CD4-positive, alpha-beta T cell treated with Interleukin-21 for 1 hour (primary cell): ENCODE data around the gene PRKCE.
A peak's percentile ranks its signal among the peaks of the same experiment; 100 is the strongest.

Experiments
- DNase-seq: peaks from one replicate; pipeline ENCODE4 v3.0.0-alpha.2; 2020

Gene PRKCE

DNA sequence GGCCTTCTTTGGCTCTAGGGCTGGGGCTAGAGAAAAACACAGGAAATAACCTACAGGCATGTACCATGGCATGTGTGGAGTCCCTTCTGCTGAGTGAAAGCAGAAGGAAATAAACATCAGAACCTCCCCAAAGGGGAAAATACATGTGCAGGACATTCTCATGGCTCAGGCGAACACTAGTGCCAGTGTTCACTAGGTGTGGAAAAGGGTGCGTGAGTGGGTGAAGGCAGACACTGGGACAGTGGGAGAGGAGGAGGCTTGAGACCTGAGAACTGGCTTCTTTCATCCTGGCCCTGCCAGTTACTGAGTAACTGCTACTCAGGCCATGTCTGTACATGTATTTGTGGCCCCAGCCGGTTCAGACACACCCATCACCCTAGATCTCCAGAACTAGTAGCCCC is 268.2 kb downstream of the PRKCE start:
- no peak for DNase-seq

DNA sequence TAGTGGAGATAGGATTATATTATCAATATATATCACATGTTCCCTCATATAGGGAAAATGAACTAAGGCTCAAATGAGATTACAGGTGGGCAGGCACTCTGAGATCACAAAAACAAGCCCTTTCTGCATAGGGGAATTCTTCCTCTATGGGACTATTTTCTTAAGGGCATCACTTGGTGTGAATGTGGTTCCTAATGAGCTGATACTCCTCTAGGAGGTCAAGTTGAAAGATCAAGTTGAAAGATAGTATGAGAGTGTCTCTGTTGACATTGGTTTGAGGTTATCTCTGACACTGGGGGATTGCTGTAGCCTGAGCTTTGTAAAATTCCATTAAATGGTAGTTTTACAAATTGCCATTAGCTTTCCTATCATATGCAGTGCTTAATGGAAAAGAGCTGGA is 270.4 kb downstream of the PRKCE start:
- DNase-seq, result no peak

- DNase-seq, result no peak
These were observed 271.1 kb downstream of the PRKCE start for GRCh38 chr2:45922577-45922988.

DNA sequence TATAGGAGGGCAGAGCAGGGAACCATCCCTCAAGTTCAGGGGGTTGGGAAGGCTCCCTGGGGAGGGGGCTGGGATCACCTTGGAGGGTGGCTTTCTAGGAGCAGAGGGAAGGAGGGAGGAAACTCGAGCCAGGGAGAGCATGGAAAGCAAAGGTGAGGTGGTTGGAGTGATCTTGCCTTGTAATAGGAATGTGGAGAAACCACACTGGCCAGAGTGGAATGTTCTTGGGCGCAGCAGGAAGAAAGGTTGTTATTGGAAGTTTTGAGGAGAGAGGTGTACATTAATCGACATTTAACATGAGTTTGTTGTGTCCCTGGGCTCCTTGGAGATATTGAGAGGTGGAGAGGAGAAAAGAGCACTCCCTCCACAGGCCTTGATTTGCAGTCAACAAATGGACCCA is 272.2 kb downstream of the PRKCE start:
- no peak for DNase-seq

GRCh38 chr2:45925026-45925425 is 273.6 kb downstream of the PRKCE start:
- no peak for DNase-seq

- DNase-seq, result no peak
These were observed 274.3 kb downstream of the PRKCE start for GRCh38 chr2:45925636-45926366.

DNA sequence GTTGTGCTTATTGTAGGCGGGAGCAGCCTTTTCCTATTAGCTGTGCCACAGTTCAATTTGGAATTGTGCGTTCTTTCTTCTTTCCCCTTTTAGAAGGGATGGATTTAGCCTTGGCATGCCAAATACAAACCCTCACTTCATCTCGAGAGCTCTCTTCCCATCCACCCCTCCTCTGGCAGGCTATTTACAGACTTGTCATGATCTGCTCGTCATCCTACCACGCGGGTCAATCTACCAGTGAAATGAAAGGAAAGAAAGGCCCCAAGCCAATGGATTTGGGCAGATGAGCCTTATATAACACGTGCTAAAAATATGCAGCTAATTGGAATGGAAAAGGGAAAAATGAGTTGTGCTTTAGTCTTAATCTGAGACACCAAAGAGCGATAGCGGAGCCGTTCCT is 277.5 kb downstream of the PRKCE start:
- DNase-seq, result no peak

GRCh38 chr2:45929674-45930395 is 278.4 kb downstream of the PRKCE start:
- DNase-seq, result no peak

- no peak for DNase-seq
These were observed 278.9 kb downstream of the PRKCE start for GRCh38 chr2:45930396-45930792.

GRCh38 chr2:45932278-45932975 is 281.0 kb downstream of the PRKCE start:
- no peak for DNase-seq

- DNase-seq, result peak; percentile 41
These were observed 284.5 kb downstream of the PRKCE start for GRCh38 chr2:45935791-45936622.

DNA sequence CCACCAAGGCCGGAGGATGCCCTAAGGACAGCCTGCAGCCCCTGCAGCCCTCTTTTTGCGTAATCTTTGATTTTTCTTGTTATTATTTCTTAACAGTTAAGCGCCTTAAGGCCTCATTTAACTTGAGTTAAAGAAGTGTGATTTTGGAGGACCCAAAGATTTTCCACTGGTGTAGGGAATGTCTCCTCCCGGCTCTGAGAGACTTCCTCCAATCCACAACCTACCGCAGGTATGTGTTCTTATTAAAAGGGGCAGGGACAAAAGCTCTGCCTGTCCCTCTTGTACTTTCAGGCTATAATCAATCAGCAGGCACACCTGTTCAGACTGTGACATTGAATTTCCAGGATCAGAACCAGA is 285.1 kb downstream of the PRKCE start:
- no peak for DNase-seq

DNA sequence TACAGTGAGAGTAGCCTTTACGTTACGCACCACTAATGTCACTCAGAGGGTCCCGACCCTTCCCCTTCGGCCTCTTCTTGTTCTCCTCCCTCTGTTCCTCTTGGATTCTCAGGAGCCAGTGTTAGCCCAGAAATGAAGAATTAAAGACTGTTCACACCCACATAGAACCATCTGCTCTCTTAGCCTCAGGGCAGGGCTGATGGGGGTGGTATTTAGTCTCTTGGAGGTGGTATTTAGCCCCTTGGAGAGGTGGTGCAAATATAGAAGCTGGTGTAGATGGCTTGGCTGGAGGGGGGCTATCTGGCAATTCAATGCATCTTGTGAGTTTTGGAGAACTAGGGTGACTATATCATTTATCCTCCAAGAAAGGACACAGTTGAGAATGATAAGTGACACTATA is 286.5 kb downstream of the PRKCE start:
- no peak for DNase-seq

DNA sequence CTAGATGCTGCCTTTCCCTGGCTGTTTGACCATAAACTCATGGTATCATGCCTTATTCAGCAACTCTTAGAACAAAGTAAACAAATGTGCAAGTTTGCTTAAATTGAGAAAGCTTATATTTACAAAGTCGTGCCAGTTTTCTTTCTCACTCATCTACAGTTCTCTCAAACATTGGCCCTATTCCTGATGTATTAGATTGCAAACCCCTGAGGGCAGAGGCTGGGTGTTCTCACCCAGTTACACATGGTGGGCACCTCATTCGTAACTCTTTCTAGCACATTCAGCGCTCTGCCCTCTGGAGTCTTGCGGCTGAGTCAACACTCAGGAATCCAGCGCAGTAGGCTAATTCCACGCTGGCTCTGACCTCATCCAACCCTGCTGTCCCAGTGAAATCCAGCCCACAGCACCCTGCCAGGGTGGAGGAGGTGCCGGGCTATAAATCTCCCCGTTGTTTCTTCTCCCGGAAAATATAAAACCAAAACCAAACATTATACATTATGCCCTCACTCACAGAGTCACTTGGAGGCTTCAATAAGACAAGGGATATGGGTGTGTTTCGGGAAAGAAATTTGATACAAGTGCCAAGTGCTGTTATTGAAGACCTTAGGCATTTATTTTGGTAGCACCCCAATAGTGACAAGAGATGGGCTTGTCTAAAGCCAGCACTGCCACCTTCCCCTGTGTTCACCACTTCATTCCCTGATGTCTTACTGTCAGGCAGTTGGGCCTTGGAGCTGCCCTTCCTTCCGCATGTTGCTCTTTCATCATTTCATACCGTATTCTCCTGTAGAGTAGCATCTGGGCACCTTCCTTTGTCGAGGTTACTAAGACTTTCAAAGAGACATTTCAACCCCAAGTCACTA is 287.4 kb downstream of the PRKCE start:
- no peak for DNase-seq

GRCh38 chr2:45941531-45942236 is 290.2 kb downstream of the PRKCE start:
- no peak for DNase-seq

GRCh38 chr2:45942237-45942738 is 290.8 kb downstream of the PRKCE start:
- DNase-seq, result no peak

DNA sequence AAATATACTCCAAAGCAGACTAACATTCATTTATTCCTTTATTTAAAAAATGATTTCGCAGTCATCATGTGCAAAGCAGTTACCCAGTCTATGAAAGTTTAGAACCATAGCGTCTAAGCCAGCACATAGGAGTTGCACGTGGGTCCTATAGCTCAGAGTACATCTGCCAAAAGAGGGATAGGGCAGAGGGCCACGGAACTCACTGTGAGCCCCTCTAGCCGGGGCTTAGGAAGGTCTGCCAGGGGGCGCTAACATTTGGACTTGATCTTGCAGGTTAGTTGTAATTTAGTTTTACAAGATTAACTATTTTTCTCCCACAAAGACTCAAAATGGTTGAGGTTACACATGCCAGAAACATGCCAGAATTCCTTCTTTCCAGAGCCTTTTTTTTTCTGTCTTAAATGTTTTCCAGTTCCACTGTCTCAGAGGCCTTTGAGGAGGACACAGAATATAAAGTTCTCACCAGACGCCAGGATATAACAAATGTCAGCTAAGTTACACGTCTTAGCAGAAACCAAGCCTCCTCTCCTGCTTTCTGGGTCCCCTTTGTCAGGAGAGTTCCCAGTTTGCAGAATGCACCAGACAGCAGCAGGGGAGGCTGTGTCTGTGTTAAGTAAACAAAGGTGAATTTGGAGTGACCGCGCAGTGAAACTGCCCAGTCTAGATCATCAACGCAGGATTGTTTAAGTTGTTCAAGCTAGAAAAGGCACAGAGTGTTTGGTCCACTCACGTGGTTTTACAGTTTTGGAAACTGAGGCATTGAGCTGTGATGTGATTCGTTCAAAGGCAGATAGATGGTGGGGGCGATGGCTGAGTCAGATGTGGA is 292.0 kb downstream of the PRKCE start:
- DNase-seq, result no peak

DNA sequence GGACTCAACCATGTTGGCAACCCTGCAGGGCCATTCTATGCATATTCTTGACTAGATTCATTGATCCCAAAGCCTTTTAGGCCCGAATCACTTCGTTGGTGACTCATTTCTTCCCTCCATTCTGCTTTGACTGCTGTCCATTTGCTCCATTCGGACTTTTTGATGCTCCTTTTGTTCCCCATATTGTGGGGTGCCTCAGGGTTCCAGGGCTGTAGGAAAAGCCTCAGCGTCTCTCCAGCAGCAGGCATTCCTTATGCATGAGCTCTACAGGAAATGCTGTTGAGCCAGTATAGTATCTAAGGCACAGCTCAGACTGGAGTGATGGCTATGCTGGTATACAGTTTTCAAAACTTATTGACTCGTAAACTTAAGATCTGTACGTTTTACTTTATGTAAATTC is 292.6 kb downstream of the PRKCE start:
- DNase-seq, result no peak

DNA sequence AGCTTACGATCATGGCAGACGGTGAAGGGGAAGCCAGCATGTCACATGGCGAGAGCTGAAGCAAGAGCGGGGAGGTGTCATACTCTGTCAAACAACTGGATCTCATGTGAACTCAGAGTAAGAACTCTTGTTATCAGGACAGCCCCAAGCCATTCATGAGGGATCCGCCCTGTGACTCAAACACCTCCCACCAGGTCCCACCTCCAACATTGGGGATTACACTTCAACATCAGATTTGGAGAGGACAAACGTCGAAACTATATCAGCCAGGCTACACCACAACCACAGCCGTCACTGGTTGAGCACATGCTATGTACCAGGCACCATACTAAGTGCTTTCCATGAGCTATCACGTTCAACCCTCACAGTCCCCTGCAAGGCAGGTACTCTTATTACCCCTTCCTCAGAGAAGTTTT is 293.8 kb downstream of the PRKCE start:
- no peak for DNase-seq

DNA sequence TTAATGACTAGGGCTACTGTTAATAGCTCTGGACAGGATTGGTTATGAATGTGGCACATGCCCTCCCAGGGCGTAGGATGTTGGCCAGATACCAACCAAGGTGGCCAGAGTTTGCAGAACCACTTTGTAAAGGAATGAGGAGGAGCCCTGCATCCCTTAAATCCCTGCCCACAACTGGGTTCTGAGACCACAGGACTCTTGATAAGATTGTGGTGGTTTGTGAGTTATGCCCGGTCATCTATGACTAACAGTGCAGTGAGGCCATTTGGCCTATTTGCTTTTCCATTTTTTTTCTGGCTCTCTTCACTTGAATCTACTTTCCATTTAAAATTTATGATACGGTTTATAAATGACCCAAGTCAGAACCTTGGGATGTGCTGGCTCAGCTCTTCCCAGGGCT is 294.5 kb downstream of the PRKCE start:
- DNase-seq, result no peak
